SK-N-SH (cell line): ENCODE results near the gene IER2. TPM values are rescaled to one million over a fixed set of nuclear protein-coding genes. Genes with fewer than 3 reads are reported as not detected.

Source experiments
- CTCF ChIA-PET: fragments of 300-600, 350-600 bp; formaldehyde crosslinking; extraction: SDS; loops from one replicate; lab custom pipeline; 2021; lab: Yijun Ruan, JAX
- POLR2A ChIA-PET: fragments of 350-600 bp; sonication (Branson Sonifier 250); formaldehyde crosslinking; extraction: SDS; loops from one replicate; lab custom pipeline; 2020; ENCODE audit warnings: antibody characterized with exemption, inconsistent platforms; lab: Yijun Ruan, JAX
- DNase-seq: peaks from one replicate; pipeline ENCODE4 v3.0.0; 2012
- H2AFZ ChIP-seq: fragments of 200-600 bp; sonication (generic); 2 replicates; pipeline ENCODE4 v1.8.1; 2016; ENCODE audit warnings: antibody characterized with exemption, mild to moderate bottlenecking, low read depth
- H3F3A ChIP-seq: fragments of 200-600 bp; sonication (generic); replicated peaks from 2 replicates; pipeline ENCODE3; 2016; ENCODE audit warnings: antibody characterized with exemption, mild to moderate bottlenecking; ENCODE audit not compliant: insufficient read depth
- H3K27ac ChIP-seq, 2 experiments: fragments of 200-500 bp in 1 of 2; fragments of 200-600 bp in 1 of 2; sonication (Bioruptor generic) in 1 of 2; sonication (generic), shearing (Covaris generic) in 1 of 2; 2 replicates each; pipeline versions ENCODE4 v1.5.1 to v1.6.1; 2014 to 2016; ENCODE audit warnings: low read depth in 2 of 2, inconsistent platforms in 1 of 2, low read length in 1 of 2, mild to moderate bottlenecking in 1 of 2, mixed read lengths in 1 of 2
- H3K27me3 ChIP-seq: fragments of 200-600 bp; sonication (generic), shearing (Covaris generic); 2 replicates; pipeline ENCODE4 v1.6.1; 2016; ENCODE audit warnings: mixed run types; ENCODE audit not compliant: insufficient read depth
- H3K36me3 ChIP-seq, 2 experiments: fragments of 200-500 bp in 1 of 2; fragments of 200-600 bp in 1 of 2; sonication (Bioruptor generic) in 1 of 2; sonication (generic) in 1 of 2; replicated peaks in 1 of 2; 2 replicates each; pipeline versions ENCODE3 to v1.5.1; 2014 to 2016; ENCODE audit warnings: low read length in 1 of 2, mild to moderate bottlenecking in 1 of 2; ENCODE audit not compliant: insufficient read depth in 2 of 2, control insufficient read depth in 1 of 2
- H3K4me1 ChIP-seq, 2 experiments: fragments of 200-500 bp in 1 of 2; fragments of 200-600 bp in 1 of 2; sonication (Bioruptor generic) in 1 of 2; sonication (generic), shearing (Covaris generic) in 1 of 2; 2 replicates each; pipeline versions ENCODE4 v1.5.1 to v1.6.1; 2014 to 2016; ENCODE audit warnings: low read depth in 1 of 2, low read length in 1 of 2, mixed run types in 1 of 2; ENCODE audit not compliant: insufficient read depth in 2 of 2, control insufficient read depth in 1 of 2
- H3K4me2 ChIP-seq: fragments of 200-600 bp; sonication (generic), shearing (Covaris generic); 2 replicates; pipeline ENCODE4 v1.6.1; 2017; ENCODE audit warnings: mixed run types
- H3K4me3 ChIP-seq, 2 experiments: fragments of 200-500 bp in 1 of 2; fragments of 200-600 bp in 1 of 2; sonication (Bioruptor generic) in 1 of 2; sonication (generic), shearing (Covaris generic) in 1 of 2; 2 replicates each; pipeline versions ENCODE4 v1.5.1 to v1.8.1; 2014 to 2016; ENCODE audit warnings: low read depth in 2 of 2, inconsistent platforms in 1 of 2, low read length in 1 of 2, mild to moderate bottlenecking in 1 of 2, mixed read lengths in 1 of 2, moderate library complexity in 1 of 2
- H3K79me2 ChIP-seq: fragments of 200-600 bp; sonication (generic); 2 replicates; pipeline ENCODE4 v1.8.1; 2017; ENCODE audit warnings: mild to moderate bottlenecking; ENCODE audit not compliant: insufficient read depth
- H3K9ac ChIP-seq: fragments of 200-600 bp; sonication (generic); 2 replicates; pipeline ENCODE4 v1.6.1; 2017; ENCODE audit warnings: mixed run types
- H3K9me2 ChIP-seq: fragments of 200-600 bp; sonication (generic); 2 replicates; pipeline ENCODE4 v1.6.1; 2017; ENCODE audit warnings: mixed run types
- H3K9me3 ChIP-seq: fragments of 200-600 bp; sonication (generic); 2 replicates; pipeline ENCODE4 v1.6.1; 2017; ENCODE audit warnings: mixed run types, mild to moderate bottlenecking, moderate library complexity
- H4K20me1 ChIP-seq: fragments of 200-600 bp; sonication (generic); 2 replicates; pipeline ENCODE4 v1.6.1; 2017; ENCODE audit warnings: mild to moderate bottlenecking, mixed run types; ENCODE audit not compliant: insufficient read depth
- ELF1 ChIP-seq: IDR thresholded peaks from 2 replicates; pipeline ENCODE4 v1.4.0; 2012
- EP300 ChIP-seq, 2 experiments: IDR thresholded peaks; 2 replicates each; pipeline versions ENCODE4 v1.4.0 to v1.6.1; 2012; ENCODE audit warnings: borderline replicate concordance in 1 of 2, low read depth in 1 of 2, low read length in 1 of 2
- FOSL2 ChIP-seq: IDR thresholded peaks from 2 replicates; pipeline ENCODE4 v1.4.0; 2012; ENCODE audit warnings: low read depth, mild to moderate bottlenecking, moderate library complexity, borderline replicate concordance
- FOXM1 ChIP-seq: IDR thresholded peaks from 2 replicates; pipeline ENCODE4 v1.4.0; 2012; ENCODE audit warnings: low read depth, mild to moderate bottlenecking
- GATA2 ChIP-seq: sonication (generic); formaldehyde crosslinking; IDR thresholded peaks from 2 replicates; pipeline ENCODE4 v1.5.0; 2020; ENCODE audit warnings: mild to moderate bottlenecking, missing genetic modification reagents
- NFIC ChIP-seq: IDR thresholded peaks from 2 replicates; pipeline ENCODE4 v1.4.0; 2012; ENCODE audit warnings: borderline replicate concordance
- RAD21 ChIP-seq: IDR thresholded peaks from 2 replicates; pipeline ENCODE4 v1.6.1; 2012; ENCODE audit warnings: mild to moderate bottlenecking, low read length
- RCOR1 ChIP-seq: fragments of 150-350 bp; IDR thresholded peaks from 2 replicates; pipeline ENCODE4 v1.6.1; 2017; ENCODE audit warnings: antibody characterized with exemption, low read length
- SIN3A ChIP-seq: IDR thresholded peaks from 2 replicates; pipeline ENCODE4 v1.6.1; 2012; ENCODE audit warnings: low read depth, mild to moderate bottlenecking, low read length, moderate library complexity, borderline replicate concordance
- SMC3 ChIP-seq: IDR thresholded peaks from 2 replicates; pipeline ENCODE4 v1.6.1; 2012; ENCODE audit warnings: low read depth, low read length, improper control_type of control experiment
- TAF1 ChIP-seq: IDR thresholded peaks from 2 replicates; pipeline ENCODE4 v1.6.1; 2012; ENCODE audit warnings: low read depth, mild to moderate bottlenecking, low read length, moderate library complexity, borderline replicate concordance
- TCF12 ChIP-seq: IDR thresholded peaks from 2 replicates; pipeline ENCODE4 v1.4.0; 2012
- YY1 ChIP-seq: IDR thresholded peaks from 2 replicates; pipeline ENCODE4 v1.4.0; 2012; ENCODE audit warnings: low read depth, mild to moderate bottlenecking
- WGBS: methylation state at CpG from one replicate; pipeline ENCODE4 v1.1.6; 2017; ENCODE audit warnings: low lambda C conversion rate; 5-methylcytosine and 5-hydroxymethylcytosine counted together
- polyA plus RNA-seq, 3 experiments: library from polyadenylated mRNA; depleted of rRNA; stranded (reverse); fragments of >200 nt; gene quantifications; 2 replicates each; pipeline ENCODE4 v1.2.3, GENCODE V29; 2012
- TF ChIP-seq, protein P1 (sequence below): fragments of 150-350 bp; IDR thresholded peaks from 2 replicates; pipeline ENCODE4 v1.6.1; 2017; ENCODE audit warnings: antibody characterized with exemption, low read length, low read depth, borderline replicate concordance
- TF ChIP-seq, protein P2 (sequence below): IDR thresholded peaks from 2 replicates; pipeline ENCODE4 v1.6.1; 2012; ENCODE audit warnings: mild to moderate bottlenecking, low read depth, low read length, moderate library complexity

The IER2 gene
- polyA plus RNA-seq, 1 of the 3 experiments (the other 2 are of a cell fraction) = 115 TPM

DNA sequence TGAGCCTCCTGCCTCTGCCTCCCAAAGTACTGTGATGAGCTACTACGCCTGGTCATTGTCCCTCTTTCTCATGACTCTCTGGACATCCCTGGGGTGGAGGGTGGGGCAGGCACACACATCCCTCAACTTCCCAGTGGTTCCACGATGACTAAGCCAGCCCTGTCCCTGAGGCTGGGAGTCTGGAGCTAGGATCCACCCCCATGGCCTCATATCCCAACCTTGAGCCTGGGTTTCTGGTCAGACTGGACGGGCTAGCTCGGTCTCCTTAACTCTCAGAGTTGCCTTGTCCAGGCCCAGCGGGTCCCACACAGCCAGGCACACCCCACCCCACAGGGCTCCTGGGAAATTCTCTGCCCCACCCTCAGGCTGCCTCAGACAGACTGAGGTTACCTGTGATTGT, 19.6 kb downstream of the IER2 start:
- Histone ChIP-seq H3K79me2 (peaks cover 21% of the 10 kb centered on the region), H3K9me3 (no peaks in the 10 kb centered on the region), H3K4me1 (peaks cover 19 to 51% of the 10 kb centered on the region in 2 experiments; a peak in 3 of 4 replicates), H3K9ac (peak overlapping the region; percentile 15; the same call in 1 of the 2 replicates), H4K20me1 (no peaks in the 10 kb centered on the region), H3K27me3 (no peaks in the 10 kb centered on the region), H3K9me2 (no peaks in the 10 kb centered on the region), H2AFZ (no peak overlapping the region), H3K36me3 (no peaks in the 10 kb centered on the region), H3F3A (peaks cover 45% of the 10 kb centered on the region), H3K27ac (peak overlapping the region in 1 of 2 experiments; percentile 100; a peak in 2 of 4 replicates), H3K4me3 (no peak overlapping the region), H3K4me2 (peak overlapping the region; percentile 63; the same call in 1 of the 2 replicates)
- POLR2A ChIA-PET = interaction anchor here (0.8 kb wide), 1 partner anchor 12 kb away, joined by 3 read pairs; no protein-coding TSS in a partner anchor
- no peak for DNase-seq
- CTCF ChIA-PET = interaction anchor here (0.6 to 1.5 kb wide), 6 partner anchors 10 to 205 kb away, joined by 3 to 4 read pairs (median 3); no protein-coding TSS in a partner anchor
- 42% methylated on average over 2 of the region's 5 CpGs for WGBS
- TF ChIP-seq FOSL2 (peak; percentile 35; the same call in 1 of the 2 replicates), NFIC (no peak)

DNA sequence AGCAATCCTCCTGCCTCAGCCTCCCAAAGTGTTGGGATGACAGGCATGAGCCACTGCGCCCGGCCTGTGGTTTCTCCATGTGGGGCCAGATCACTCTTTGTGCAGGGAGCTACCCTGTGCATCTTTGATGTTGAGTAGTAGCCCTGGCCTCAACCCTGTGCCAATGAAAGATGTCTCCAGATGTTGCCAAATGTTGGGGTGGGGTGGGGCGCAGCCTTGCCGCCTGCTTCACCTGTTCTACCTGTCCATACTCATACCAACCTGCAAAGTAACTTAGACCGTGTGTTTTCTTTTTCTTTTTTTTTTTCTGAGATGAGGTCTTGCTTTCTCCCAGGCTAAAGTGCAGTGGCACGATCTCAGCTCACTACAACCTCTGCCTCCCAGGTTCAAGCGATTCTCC, 20.9 kb downstream of the IER2 start:
- 96% methylated on average over 7 of the region's 7 CpGs for WGBS
- no peaks in the 10 kb centered on the region for H3K9me3 ChIP-seq
- H3K4me2 ChIP-seq = no peak overlapping the region
- H3K36me3 ChIP-seq = no peaks in the 10 kb centered on the region
- POLR2A ChIA-PET = no interaction called here
- H3K4me1 ChIP-seq = peaks cover 13 to 42% of the 10 kb centered on the region in 2 experiments; a peak in 3 of 4 replicates
- peaks cover 21% of the 10 kb centered on the region for H3K79me2 ChIP-seq
- H3K9ac ChIP-seq = no peak overlapping the region
- TF ChIP-seq TAF1 (no peak), GATA2 (CRISPR knock-in tag) (no peak), SIN3A (no peak), EP300 (IDR thresholded peaks at IDR 0.05; ENCODE audit: borderline replicate concordance in 1 of 2, low read depth in 1 of 2, low read length in 1 of 2) (no peak), RCOR1 (no peak), ELF1 (no peak), NFIC (no peak), YY1 (no peak), RAD21 (no peak), FOXM1 (no peak), TCF12 (no peak), SMC3 (no peak)
- TF ChIP-seq, protein P1, sequence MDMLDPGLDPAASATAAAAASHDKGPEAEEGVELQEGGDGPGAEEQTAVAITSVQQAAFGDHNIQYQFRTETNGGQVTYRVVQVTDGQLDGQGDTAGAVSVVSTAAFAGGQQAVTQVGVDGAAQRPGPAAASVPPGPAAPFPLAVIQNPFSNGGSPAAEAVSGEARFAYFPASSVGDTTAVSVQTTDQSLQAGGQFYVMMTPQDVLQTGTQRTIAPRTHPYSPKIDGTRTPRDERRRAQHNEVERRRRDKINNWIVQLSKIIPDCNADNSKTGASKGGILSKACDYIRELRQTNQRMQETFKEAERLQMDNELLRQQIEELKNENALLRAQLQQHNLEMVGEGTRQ = no peak
- TF ChIP-seq, protein P2, sequence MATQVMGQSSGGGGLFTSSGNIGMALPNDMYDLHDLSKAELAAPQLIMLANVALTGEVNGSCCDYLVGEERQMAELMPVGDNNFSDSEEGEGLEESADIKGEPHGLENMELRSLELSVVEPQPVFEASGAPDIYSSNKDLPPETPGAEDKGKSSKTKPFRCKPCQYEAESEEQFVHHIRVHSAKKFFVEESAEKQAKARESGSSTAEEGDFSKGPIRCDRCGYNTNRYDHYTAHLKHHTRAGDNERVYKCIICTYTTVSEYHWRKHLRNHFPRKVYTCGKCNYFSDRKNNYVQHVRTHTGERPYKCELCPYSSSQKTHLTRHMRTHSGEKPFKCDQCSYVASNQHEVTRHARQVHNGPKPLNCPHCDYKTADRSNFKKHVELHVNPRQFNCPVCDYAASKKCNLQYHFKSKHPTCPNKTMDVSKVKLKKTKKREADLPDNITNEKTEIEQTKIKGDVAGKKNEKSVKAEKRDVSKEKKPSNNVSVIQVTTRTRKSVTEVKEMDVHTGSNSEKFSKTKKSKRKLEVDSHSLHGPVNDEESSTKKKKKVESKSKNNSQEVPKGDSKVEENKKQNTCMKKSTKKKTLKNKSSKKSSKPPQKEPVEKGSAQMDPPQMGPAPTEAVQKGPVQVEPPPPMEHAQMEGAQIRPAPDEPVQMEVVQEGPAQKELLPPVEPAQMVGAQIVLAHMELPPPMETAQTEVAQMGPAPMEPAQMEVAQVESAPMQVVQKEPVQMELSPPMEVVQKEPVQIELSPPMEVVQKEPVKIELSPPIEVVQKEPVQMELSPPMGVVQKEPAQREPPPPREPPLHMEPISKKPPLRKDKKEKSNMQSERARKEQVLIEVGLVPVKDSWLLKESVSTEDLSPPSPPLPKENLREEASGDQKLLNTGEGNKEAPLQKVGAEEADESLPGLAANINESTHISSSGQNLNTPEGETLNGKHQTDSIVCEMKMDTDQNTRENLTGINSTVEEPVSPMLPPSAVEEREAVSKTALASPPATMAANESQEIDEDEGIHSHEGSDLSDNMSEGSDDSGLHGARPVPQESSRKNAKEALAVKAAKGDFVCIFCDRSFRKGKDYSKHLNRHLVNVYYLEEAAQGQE = no peak
- H3K4me3 ChIP-seq = no peak overlapping the region
- no peaks in the 10 kb centered on the region for H4K20me1 ChIP-seq
- peaks cover 39% of the 10 kb centered on the region for H3F3A ChIP-seq
- no peak overlapping the region for H2AFZ ChIP-seq
- no peaks in the 10 kb centered on the region for H3K27me3 ChIP-seq
- no peak for DNase-seq
- H3K27ac ChIP-seq = peak overlapping the region in 1 of 2 experiments; percentile 100; a peak in 1 of 4 replicates
- H3K9me2 ChIP-seq = no peaks in the 10 kb centered on the region
- CTCF ChIA-PET = no interaction called here
